22Rv1 (cell line): ENCODE measurements around the gene TMEM240.
"Not testable (repeated sequence)": the region's sequence is repeated elsewhere in the genome, so short reads cannot be mapped to it uniquely, and the experiment has no call there.

Experiments
- H3K27ac ChIP-seq: fragments of 450-650 bp; 2 replicates; pipeline ENCODE4 v1.5.1; 2017
- CTCF ChIP-seq: fragments of 450-650 bp; IDR thresholded peaks from 2 replicates; pipeline ENCODE4 v1.5.1; 2017; ENCODE audit warnings: mild to moderate bottlenecking
- ZFX ChIP-seq: fragments of 450-650 bp; IDR thresholded peaks from 2 replicates; pipeline ENCODE4 v1.6.1; 2017; ENCODE audit warnings: antibody characterized with exemption, borderline replicate concordance

The TMEM240 gene

GRCh38 chr1:1489231-1489630, 51.2 kb downstream of the TMEM240 start:
- TF ChIP-seq ZFX (no peak), CTCF (no peak)
- no peak overlapping the region for H3K27ac ChIP-seq

- no peak overlapping the region for H3K27ac ChIP-seq
- TF ChIP-seq ZFX (no peak), CTCF (no peak)
Observed at GRCh38 chr1:1487701-1488100, 52.7 kb downstream of the TMEM240 start.

GRCh38 chr1:1485755-1486317, 54.6 kb downstream of the TMEM240 start:
- H3K27ac ChIP-seq: not testable (repeated sequence)

- H3K27ac ChIP-seq: not testable (repeated sequence)
Observed at GRCh38 chr1:1484976-1485750, 55.3 kb downstream of the TMEM240 start.
